DMS153 treated with DMSO at 0.1 percent for 48 hours (cell line): ENCODE results near the gene CNPPD1.

Experiments
- DNase-seq: peaks from one replicate; lab custom pipeline; 2025; ENCODE audit not compliant: unreplicated experiment; lab: John Stamatoyannopoulos, UW

CNPPD1 gene

GRCh38 chr2:219163156-219163555 lies 13.6 kb downstream of the CNPPD1 start:
- no peak for DNase-seq

GRCh38 chr2:219161097-219161496 lies 15.6 kb downstream of the CNPPD1 start:
- DNase-seq = peak; percentile 48

GRCh38 chr2:219160186-219161017 lies 16.3 kb downstream of the CNPPD1 start, which contains the start of gene NHEJ1:
TSS of gene NHEJ1 (minus strand) at chr2:219160815. CDS start at chr2:219158362, 2,453 bp downstream.
- DNase-seq = peak; percentile 85

GRCh38 chr2:219159771-219160185 lies 16.9 kb downstream of the CNPPD1 start:
- DNase-seq = no peak

GRCh38 chr2:219158586-219158985 lies 18.1 kb downstream of the CNPPD1 start:
- no peak for DNase-seq

- DNase-seq = no peak
These were observed 18.7 kb downstream of the CNPPD1 start for GRCh38 chr2:219158025-219158424.

GRCh38 chr2:219157396-219157795 lies 19.3 kb downstream of the CNPPD1 start:
- no peak for DNase-seq

GRCh38 chr2:219155054-219155644 lies 21.6 kb downstream of the CNPPD1 start:
- DNase-seq = peak; percentile 75

- peak; percentile 16 for DNase-seq
These were observed 27.1 kb downstream of the CNPPD1 start for GRCh38 chr2:219149667-219150066.

GRCh38 chr2:219142329-219142728 lies 34.4 kb downstream of the CNPPD1 start:
- no peak for DNase-seq

GRCh38 chr2:219140722-219141121 lies 36.0 kb downstream of the CNPPD1 start:
- no peak for DNase-seq

- no peak for DNase-seq
These were observed 42.7 kb downstream of the CNPPD1 start for GRCh38 chr2:219133976-219134375.

GRCh38 chr2:219131744-219132143 lies 45.0 kb downstream of the CNPPD1 start:
- no peak for DNase-seq

- no peak for DNase-seq
These were observed 45.4 kb downstream of the CNPPD1 start for GRCh38 chr2:219131327-219131726.

- DNase-seq = no peak
These were observed 47.1 kb downstream of the CNPPD1 start for GRCh38 chr2:219129589-219129988.

- DNase-seq = no peak
These were observed 48.3 kb downstream of the CNPPD1 start for GRCh38 chr2:219128396-219128795.

- DNase-seq = no peak
These were observed 49.6 kb downstream of the CNPPD1 start for GRCh38 chr2:219127037-219127635.

GRCh38 chr2:219126555-219126954 lies 50.2 kb downstream of the CNPPD1 start:
- DNase-seq = no peak

- DNase-seq = no peak
These were observed 50.8 kb downstream of the CNPPD1 start for GRCh38 chr2:219125886-219126270.

GRCh38 chr2:219125225-219125885 lies 51.4 kb downstream of the CNPPD1 start:
- DNase-seq = no peak

GRCh38 chr2:219124381-219125110 lies 52.2 kb downstream of the CNPPD1 start:
- no peak for DNase-seq
